GM23248 (cell line): Measurements from ENCODE around the gene BTBD16.

Experiments used
- EZH2 ChIP-seq: fragments of 200-600 bp; sonication (generic); IDR thresholded peaks from 2 replicates; pipeline ENCODE4 v1.6.1; 2018; ENCODE audit warnings: antibody characterized with exemption, mild to moderate bottlenecking; ENCODE audit not compliant: insufficient read depth, poor library complexity, severe bottlenecking
- EZH2phosphoT487 ChIP-seq: fragments of 200-600 bp; sonication (generic); IDR thresholded peaks from 2 replicates; pipeline ENCODE4 v1.6.1; 2018; ENCODE audit warnings: antibody characterized with exemption, moderate library complexity, mild to moderate bottlenecking, low read depth; ENCODE audit not compliant: insufficient read depth

GRCh38 chr10:122311716-122312115, 40.6 kb downstream of the BTBD16 start:
- TF ChIP-seq EZH2: no peak
- no peak for TF ChIP-seq EZH2phosphoT487
